HepG2 (cell line): ENCODE results near the gene NPHP3. TPM values are rescaled to one million over a fixed set of nuclear protein-coding genes. Genes with fewer than 3 reads are reported as not detected.

Experiments
- AHDC1 ChIP-seq: sonication (generic); formaldehyde crosslinking; IDR thresholded peaks from 2 replicates; pipeline ENCODE4 v1.5.1; 2020; ENCODE audit warnings: mild to moderate bottlenecking, missing genetic modification reagents, borderline replicate concordance
- BRF2 ChIP-seq: sonication (generic); formaldehyde crosslinking; IDR thresholded peaks from 2 replicates; pipeline ENCODE4 v1.8.1; 2022; ENCODE audit warnings: mild to moderate bottlenecking, missing genetic modification reagents
- DMTF1 ChIP-seq: sonication (generic); formaldehyde crosslinking; IDR thresholded peaks from 2 replicates; pipeline ENCODE4 v1.4.0; 2020; ENCODE audit warnings: mild to moderate bottlenecking, missing genetic modification reagents
- DR1 ChIP-seq: sonication (generic); formaldehyde crosslinking; IDR thresholded peaks from 2 replicates; pipeline ENCODE4 v1.8.0; 2021; ENCODE audit warnings: mild to moderate bottlenecking, missing genetic modification reagents, inconsistent platforms
- ETS1 ChIP-seq: sonication (generic); formaldehyde crosslinking; IDR thresholded peaks from 2 replicates; pipeline ENCODE4 v1.4.0; 2020; ENCODE audit warnings: missing genetic modification reagents
- RBFOX2 ChIP-seq: fragments of 200-400 bp; formaldehyde crosslinking; IDR thresholded peaks from 2 replicates; pipeline ENCODE4 v1.6.1; 2017; ENCODE audit warnings: low read depth, mild to moderate bottlenecking, low read length
- SAFB2 ChIP-seq: sonication (generic); formaldehyde crosslinking; IDR thresholded peaks from 2 replicates; pipeline ENCODE4 v1.5.1; 2020; ENCODE audit warnings: missing genetic modification reagents, low read depth, mild to moderate bottlenecking, borderline replicate concordance
- SP4 ChIP-seq: sonication (generic); formaldehyde crosslinking; IDR thresholded peaks from 2 replicates; pipeline ENCODE4 v1.8.1; 2023; ENCODE audit warnings: mild to moderate bottlenecking, missing genetic modification reagents
- USF2 ChIP-seq, 2 experiments: sonication (generic) in 1 of 2; formaldehyde crosslinking in 1 of 2; IDR thresholded peaks; 2 replicates each; pipeline versions ENCODE4 v1.5.1 to v1.6.1; 2011 to 2020; ENCODE audit warnings: borderline replicate concordance in 1 of 2, low read depth in 1 of 2, low read length in 1 of 2, mild to moderate bottlenecking in 1 of 2, missing genetic modification reagents in 1 of 2, moderate library complexity in 1 of 2
- ZMYM3 ChIP-seq: sonication (generic); formaldehyde crosslinking; IDR thresholded peaks from 2 replicates; pipeline ENCODE4 v1.5.1; 2020; ENCODE audit warnings: mild to moderate bottlenecking, missing genetic modification reagents
- ZNF225 ChIP-seq: sonication (generic); formaldehyde crosslinking; IDR thresholded peaks from 2 replicates; pipeline ENCODE4 v1.4.0; 2020; ENCODE audit warnings: mild to moderate bottlenecking, missing genetic modification reagents
- ZNF343 ChIP-seq: sonication (generic); formaldehyde crosslinking; IDR thresholded peaks from 2 replicates; pipeline ENCODE4 v1.4.0; 2020; ENCODE audit warnings: mild to moderate bottlenecking, missing genetic modification reagents
- ZNF724P ChIP-seq: sonication (generic); formaldehyde crosslinking; IDR thresholded peaks from 2 replicates; pipeline ENCODE4 v1.8.0; 2022; ENCODE audit warnings: missing genetic modification reagents, borderline replicate concordance
- ZNF777 ChIP-seq: sonication (generic); formaldehyde crosslinking; IDR thresholded peaks from 2 replicates; pipeline ENCODE4 v1.4.0; 2020; ENCODE audit warnings: missing genetic modification reagents
- polyA plus RNA-seq, 8 experiments: library from polyadenylated mRNA; depleted of rRNA in 3 of 8; stranded (reverse) in 7 of 8; unstranded in 1 of 8; fragments of >200 nt; fragmentation: Illumina TruSeq in 4 of 8; extraction: Trizol in 4 of 8; gene quantifications; 2 replicates each; pipeline versions ENCODE4 v1.2.1 to v1.2.3, GENCODE V29; 2011 to 2016; ENCODE audit warnings: low read depth in 4 of 8, missing spikeins in 1 of 8, mixed read lengths in 1 of 8; ENCODE audit not compliant: insufficient read depth in 1 of 8
- total RNA-seq, 5 experiments: library from RNA; depleted of rRNA; stranded (reverse); fragments of >200 nt; fragmentation: Illumina TruSeq; extraction: Trizol; gene quantifications; 2 replicates each; pipeline ENCODE4 v1.2.3, GENCODE V29; 2016; ENCODE audit warnings: low read depth in 1 of 5

NPHP3 gene
- total and polyA plus RNA-seq, 2 of the 13 experiments (the other 11 are each of a cell fraction or from before 2014, with no cell fraction given), result 11.0 to 20.2 TPM

GRCh38 chr3:132722165-132723023 is at the start of gene NPHP3 (continued):
- 0 out of 2 replicates have a peak, but pooled peaks have one; percentile 29 for TF ChIP-seq ZNF225 (CRISPR knock-in tag)
- peak; percentile 79 for TF ChIP-seq BRF2 (CRISPR knock-in tag)
- TF ChIP-seq SP4 (CRISPR knock-in tag), result peak; percentile 77
- no peak for TF ChIP-seq ZNF724P (CRISPR knock-in tag)
- 0 out of 2 replicates have a peak, but pooled peaks have one; percentile 48 for TF ChIP-seq SAFB2 (CRISPR knock-in tag)
- TF ChIP-seq ZNF777 (CRISPR knock-in tag), result peak; percentile 63; the same call in 1 of the 2 replicates
- 0 out of 2 replicates have a peak, but pooled peaks have one; percentile 27 for TF ChIP-seq ETS1 (CRISPR knock-in tag)
- no peak for TF ChIP-seq USF2 (IDR thresholded peaks at IDR 0.05; ENCODE audit: low read depth, low read length)
- no peak for TF ChIP-seq USF2 (CRISPR knock-in tag; IDR thresholded peaks at IDR 0.05; ENCODE audit: borderline replicate concordance)
- no peak for TF ChIP-seq AHDC1
- 0 out of 2 replicates have a peak, but pooled peaks have one; percentile 30 for TF ChIP-seq ZMYM3 (CRISPR knock-in tag)
- TF ChIP-seq DR1 (CRISPR knock-in tag), result no peak
- TF ChIP-seq ZNF343 (CRISPR knock-in tag), result 0 out of 2 replicates have a peak, but pooled peaks have one; percentile 48
- no peak for TF ChIP-seq DMTF1 (CRISPR knock-in tag)
- peak; percentile 88 for TF ChIP-seq RBFOX2
